Karpas-422 (cell line): ENCODE data around the gene RIBC2. TPM values are rescaled to one million over a fixed set of nuclear protein-coding genes. Genes with fewer than 3 reads are reported as not detected.
"Not testable (repeated sequence)": the region's sequence is repeated elsewhere in the genome, so short reads cannot be mapped to it uniquely, and the experiment has no call there.

ENCODE experiments used
- DNase-seq: peaks from one replicate; pipeline ENCODE4 v3.0.0-alpha.2; 2015
- H2AFZ ChIP-seq: fragments of 200-600 bp; sonication (generic); 2 replicates; pipeline ENCODE4 v1.6.1; 2014; ENCODE audit warnings: antibody characterized with exemption, low read length, mixed read lengths
- H3K27ac ChIP-seq: fragments of 200-600 bp; sonication (generic); 2 replicates; pipeline ENCODE4 v1.5.1; 2014; ENCODE audit warnings: mild to moderate bottlenecking, low read length, moderate library complexity
- H3K27me3 ChIP-seq: fragments of 200-600 bp; sonication (generic); 2 replicates; pipeline ENCODE4 v1.6.1; 2014; ENCODE audit warnings: low read length, mixed read lengths
- H3K36me3 ChIP-seq: fragments of 200-600 bp; sonication (generic); 2 replicates; pipeline ENCODE4 v1.6.1; 2014; ENCODE audit warnings: low read length, mixed read lengths; ENCODE audit not compliant: insufficient read depth
- H3K4me1 ChIP-seq: fragments of 200-600 bp; sonication (generic); 2 replicates; pipeline ENCODE4 v1.6.1; 2014; ENCODE audit warnings: mild to moderate bottlenecking, low read length, mixed read lengths
- H3K4me2 ChIP-seq: fragments of 200-600 bp; sonication (generic); 2 replicates; pipeline ENCODE4 v1.6.1; 2014; ENCODE audit warnings: low read length, low read depth, mild to moderate bottlenecking; ENCODE audit not compliant: poor library complexity, severe bottlenecking
- H3K4me3 ChIP-seq: fragments of 200-600 bp; sonication (generic); 2 replicates; pipeline ENCODE4 v1.5.1; 2014; ENCODE audit warnings: mild to moderate bottlenecking, antibody characterized with exemption, low read length, mixed read lengths
- H3K79me2 ChIP-seq: fragments of 200-600 bp; sonication (generic); 2 replicates; pipeline ENCODE4 v1.6.1; 2014; ENCODE audit warnings: mild to moderate bottlenecking, low read length, mixed read lengths
- H3K9ac ChIP-seq: fragments of 200-600 bp; sonication (generic); 2 replicates; pipeline ENCODE4 v1.6.0; 2014; ENCODE audit warnings: low read length
- H3K9me2 ChIP-seq: fragments of 200-600 bp; sonication (generic), shearing (Covaris generic); replicated peaks from 2 replicates; pipeline ENCODE4 v1.6.0; 2014; ENCODE audit warnings: mild to moderate bottlenecking, low read length, moderate library complexity; ENCODE audit not compliant: insufficient read depth
- H3K9me3 ChIP-seq: fragments of 300-700, 200-600 bp; sonication (generic); 2 replicates; pipeline ENCODE4 v1.6.1; 2014; ENCODE audit warnings: low read length, mixed read lengths
- H4K20me1 ChIP-seq: fragments of 200-600 bp; sonication (generic); 2 replicates; pipeline ENCODE4 v1.6.1; 2014; ENCODE audit warnings: mild to moderate bottlenecking, antibody characterized with exemption, low read length, low read depth; ENCODE audit not compliant: insufficient read depth
- total RNA-seq: library from RNA; depleted of rRNA; stranded (reverse); fragments of >200 nt; shearing (Covaris generic); gene quantifications from 2 replicates; pipeline ENCODE4 v1.2.3, GENCODE V29; 2014; ENCODE audit warnings: low replicate concordance

Gene RIBC2
- total RNA-seq, 1 experiment from 2014 or later, result not detected

DNA sequence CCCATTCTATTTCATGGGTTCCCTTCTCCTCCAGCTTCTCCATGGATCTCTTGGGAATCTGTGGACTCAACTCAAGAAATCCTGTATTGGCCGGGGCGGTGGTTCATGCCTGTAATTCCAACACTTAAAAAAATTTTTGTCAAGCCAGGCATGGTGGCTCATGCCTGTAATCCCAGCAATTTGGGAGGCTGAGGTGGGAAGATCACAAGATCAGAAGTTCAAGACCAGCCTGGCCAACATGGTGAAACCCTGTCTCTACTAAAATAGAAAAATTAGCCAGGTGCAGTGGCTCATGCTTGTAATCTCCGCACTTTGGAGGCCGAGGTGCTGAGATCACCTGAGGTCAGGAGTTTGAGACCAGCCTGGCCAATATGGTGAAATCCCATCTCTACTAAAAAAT, 34.1 kb downstream of the RIBC2 start:
- not testable (repeated sequence) for H2AFZ ChIP-seq, H3K4me3 ChIP-seq, H3K36me3 ChIP-seq, H3K4me1 ChIP-seq, H3K4me2 ChIP-seq, H3K9me2 ChIP-seq, H3K9ac ChIP-seq, H3K27me3 ChIP-seq, H4K20me1 ChIP-seq, DNase-seq, H3K27ac ChIP-seq, H3K79me2 ChIP-seq, H3K9me3 ChIP-seq

- H3K4me3 ChIP-seq, result no peak overlapping the region
- no peaks in the 10 kb centered on the region for H3K9me2 ChIP-seq
- no peaks in the 10 kb centered on the region for H3K27me3 ChIP-seq
- H3K27ac ChIP-seq, result no peak overlapping the region
- no peaks in the 10 kb centered on the region for H3K4me1 ChIP-seq
- H3K4me2 ChIP-seq, result no peak overlapping the region
- DNase-seq, result no peak
- no peak overlapping the region for H3K9ac ChIP-seq
- no peaks in the 10 kb centered on the region for H4K20me1 ChIP-seq
- H3K9me3 ChIP-seq, result no peaks in the 10 kb centered on the region
- no peaks in the 10 kb centered on the region for H3K36me3 ChIP-seq
- no peak overlapping the region for H2AFZ ChIP-seq
- H3K79me2 ChIP-seq, result no peaks in the 10 kb centered on the region
These were observed 34.9 kb downstream of the RIBC2 start for GRCh38 chr22:45448431-45448830.

GRCh38 chr22:45449442-45449841, 35.9 kb downstream of the RIBC2 start:
- not testable (repeated sequence) for H3K9ac ChIP-seq, H3K27ac ChIP-seq, H3K9me2 ChIP-seq, H3K27me3 ChIP-seq, H3K4me3 ChIP-seq, H4K20me1 ChIP-seq, H3K4me2 ChIP-seq, H3K79me2 ChIP-seq, H3K4me1 ChIP-seq, H3K36me3 ChIP-seq, H2AFZ ChIP-seq, H3K9me3 ChIP-seq, DNase-seq

DNA sequence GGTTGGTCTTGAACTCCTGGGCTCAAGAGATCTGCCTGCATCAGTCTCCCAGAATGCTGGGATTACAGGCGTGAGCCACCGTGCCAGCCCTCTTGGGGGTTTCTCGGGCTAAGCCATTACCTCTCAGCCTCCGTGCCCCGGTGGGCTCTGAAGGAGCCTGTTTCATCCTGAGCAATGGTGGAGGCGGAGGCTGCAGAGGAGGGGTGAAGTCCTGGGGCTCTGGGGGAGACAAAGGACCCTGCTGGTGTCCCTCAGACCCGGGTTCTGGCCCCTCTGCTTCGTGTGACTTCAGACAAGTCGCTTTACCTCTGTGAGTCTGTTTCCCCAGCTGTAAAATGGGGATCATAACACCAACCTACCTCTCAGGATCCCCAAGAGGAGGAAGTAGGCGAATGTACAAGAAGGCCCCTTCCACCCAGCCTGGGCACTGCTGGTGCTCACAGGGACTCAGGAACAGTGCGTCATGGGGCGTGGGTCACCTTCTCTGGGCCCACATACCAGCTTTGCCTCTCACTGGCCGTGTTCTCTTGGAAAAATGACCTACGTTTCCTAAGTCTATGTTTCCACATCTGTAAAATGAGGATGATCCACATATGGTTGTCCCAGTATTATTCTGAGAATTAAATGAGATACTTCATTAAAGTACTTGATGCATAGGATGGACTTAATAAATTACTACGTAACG, 36.8 kb downstream of the RIBC2 start:
- Histone ChIP-seq H3K79me2 (no peaks in the 10 kb centered on the region), H3K9ac (no peak overlapping the region), H3K9me2 (no peaks in the 10 kb centered on the region), H3K36me3 (no peaks in the 10 kb centered on the region), H3K4me2 (no peak overlapping the region), H3K27ac (no peak overlapping the region), H3K4me1 (no peaks in the 10 kb centered on the region), H3K27me3 (no peaks in the 10 kb centered on the region), H3K9me3 (no peaks in the 10 kb centered on the region), H3K4me3 (no peak overlapping the region), H2AFZ (no peak overlapping the region), H4K20me1 (no peaks in the 10 kb centered on the region)
- no peak for DNase-seq

- H3K4me3 ChIP-seq, result no peak overlapping the region
- H3K4me2 ChIP-seq, result no peak overlapping the region
- H3K79me2 ChIP-seq, result no peaks in the 10 kb centered on the region
- H3K36me3 ChIP-seq, result no peaks in the 10 kb centered on the region
- DNase-seq, result no peak
- no peaks in the 10 kb centered on the region for H3K9me3 ChIP-seq
- no peaks in the 10 kb centered on the region for H3K27me3 ChIP-seq
- no peaks in the 10 kb centered on the region for H3K9me2 ChIP-seq
- H2AFZ ChIP-seq, result no peak overlapping the region
- no peak overlapping the region for H3K9ac ChIP-seq
- no peak overlapping the region for H3K27ac ChIP-seq
- no peaks in the 10 kb centered on the region for H3K4me1 ChIP-seq
- H4K20me1 ChIP-seq, result no peaks in the 10 kb centered on the region
These were observed 37.6 kb downstream of the RIBC2 start for GRCh38 chr22:45450921-45451651.

DNA sequence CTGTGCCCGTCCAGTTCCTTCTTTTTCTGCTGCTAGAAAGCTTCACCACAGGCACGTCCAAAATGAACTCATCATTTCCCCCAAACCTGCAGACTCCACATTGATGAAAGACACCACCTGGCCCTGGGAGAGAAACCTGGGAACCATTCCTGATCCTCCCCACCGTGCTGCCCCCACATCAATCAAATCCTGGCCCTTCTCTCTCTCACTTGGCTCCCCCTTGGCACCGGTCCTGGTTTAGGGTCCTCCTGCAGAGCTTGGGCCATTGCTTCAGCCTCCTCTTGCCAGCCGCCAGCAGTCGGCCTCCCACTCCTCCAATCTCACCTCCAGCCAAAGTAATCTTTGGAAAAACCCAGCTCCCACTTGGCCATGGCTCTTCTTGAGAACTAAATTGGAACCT, 38.5 kb downstream of the RIBC2 start:
- Histone ChIP-seq H2AFZ (no peak overlapping the region), H3K4me3 (no peak overlapping the region), H3K9me3 (no peaks in the 10 kb centered on the region), H3K27me3 (no peaks in the 10 kb centered on the region), H4K20me1 (no peaks in the 10 kb centered on the region), H3K79me2 (no peaks in the 10 kb centered on the region), H3K9ac (no peak overlapping the region), H3K27ac (no peak overlapping the region), H3K9me2 (no peaks in the 10 kb centered on the region), H3K36me3 (no peaks in the 10 kb centered on the region), H3K4me1 (no peaks in the 10 kb centered on the region), H3K4me2 (no peak overlapping the region)
- no peak for DNase-seq

DNA sequence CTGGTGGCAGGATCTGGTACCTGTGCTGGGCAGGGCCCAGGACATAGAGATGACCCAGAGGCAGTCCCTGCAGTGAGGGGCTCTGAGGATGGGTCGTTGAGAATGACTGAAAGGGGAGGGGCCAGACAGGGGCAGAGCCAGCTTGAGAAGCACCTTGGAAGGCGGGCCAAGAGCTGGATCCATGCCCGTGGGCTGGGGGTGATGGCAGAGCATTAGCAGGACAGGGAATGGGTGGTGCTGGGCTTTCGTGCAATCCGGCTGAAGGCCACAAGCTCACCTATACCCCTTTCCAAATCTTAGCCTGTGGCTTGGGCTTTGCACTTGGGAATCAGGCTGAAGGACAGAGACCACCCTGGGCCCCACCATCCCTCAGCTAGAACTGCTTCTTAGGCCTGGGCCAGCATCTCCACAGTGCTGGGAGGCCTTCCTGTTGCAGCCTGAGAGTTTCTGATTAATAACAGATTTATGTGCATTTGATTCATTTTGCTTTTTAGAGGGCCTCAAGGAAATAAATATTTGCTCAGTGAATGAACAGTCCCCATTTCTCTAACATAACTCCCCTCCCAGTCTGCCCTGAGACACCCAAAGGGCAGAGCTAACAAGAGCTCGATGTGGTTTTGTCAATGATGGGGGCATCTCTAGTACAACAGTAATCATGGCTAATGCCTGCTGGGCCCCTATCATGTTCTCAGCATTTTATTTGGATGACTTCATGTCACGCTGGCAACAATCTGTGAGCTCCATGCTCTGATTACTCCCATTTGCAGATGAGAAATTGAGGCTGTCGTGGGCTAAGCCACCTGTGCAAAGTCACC, 39.3 kb downstream of the RIBC2 start:
- Histone ChIP-seq H3K79me2 (no peaks in the 10 kb centered on the region), H3K4me2 (no peak overlapping the region), H4K20me1 (no peaks in the 10 kb centered on the region), H3K9ac (no peak overlapping the region), H3K27ac (no peak overlapping the region), H3K27me3 (no peaks in the 10 kb centered on the region), H3K9me2 (no peaks in the 10 kb centered on the region), H3K36me3 (no peaks in the 10 kb centered on the region), H3K4me3 (no peak overlapping the region), H3K4me1 (no peaks in the 10 kb centered on the region), H3K9me3 (no peaks in the 10 kb centered on the region), H2AFZ (no peak overlapping the region)
- no peak for DNase-seq

DNA sequence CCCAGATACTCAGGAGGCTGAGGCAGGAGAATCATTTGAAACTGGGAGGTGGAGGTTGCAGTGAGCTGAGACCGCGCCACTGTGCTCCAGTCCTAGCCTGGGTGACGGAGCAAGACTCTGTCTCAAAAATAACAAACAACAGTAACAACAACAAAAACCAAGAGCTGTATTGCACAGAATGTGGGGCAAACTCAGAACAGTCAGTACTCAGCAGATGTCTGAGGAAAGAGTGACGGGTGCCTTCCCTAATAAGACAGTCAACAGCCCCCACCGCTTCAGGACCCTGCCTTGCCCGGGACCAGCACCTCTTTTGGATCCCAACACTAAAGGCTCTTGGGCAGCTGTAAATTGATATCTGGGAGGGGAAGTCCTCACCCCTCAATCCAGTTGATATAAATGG, 40.3 kb downstream of the RIBC2 start:
- Histone ChIP-seq H3K79me2 (no peaks in the 10 kb centered on the region), H3K4me2 (no peak overlapping the region), H3K9me2 (no peaks in the 10 kb centered on the region), H3K27me3 (no peaks in the 10 kb centered on the region), H3K9me3 (no peaks in the 10 kb centered on the region), H2AFZ (no peak overlapping the region), H3K36me3 (no peaks in the 10 kb centered on the region), H3K4me3 (no peak overlapping the region), H4K20me1 (no peaks in the 10 kb centered on the region), H3K27ac (no peak overlapping the region), H3K4me1 (no peaks in the 10 kb centered on the region), H3K9ac (no peak overlapping the region)
- no peak for DNase-seq
